Karpas-422 (cell line): ENCODE measurements around the gene CHD1. TPM values are rescaled to one million over a fixed set of nuclear protein-coding genes. Genes with fewer than 3 reads are reported as not detected.
A peak's percentile ranks its signal among the peaks of the same experiment; 100 is the strongest.

ENCODE experiments used
- DNase-seq: peaks from one replicate; pipeline ENCODE4 v3.0.0-alpha.2; 2015
- H2AFZ ChIP-seq: fragments of 200-600 bp; sonication (generic); 2 replicates; pipeline ENCODE4 v1.6.1; 2014; ENCODE audit warnings: antibody characterized with exemption, low read length, mixed read lengths
- H3K27ac ChIP-seq: fragments of 200-600 bp; sonication (generic); 2 replicates; pipeline ENCODE4 v1.5.1; 2014; ENCODE audit warnings: mild to moderate bottlenecking, low read length, moderate library complexity
- H3K27me3 ChIP-seq: fragments of 200-600 bp; sonication (generic); 2 replicates; pipeline ENCODE4 v1.6.1; 2014; ENCODE audit warnings: low read length, mixed read lengths
- H3K36me3 ChIP-seq: fragments of 200-600 bp; sonication (generic); 2 replicates; pipeline ENCODE4 v1.6.1; 2014; ENCODE audit warnings: low read length, mixed read lengths; ENCODE audit not compliant: insufficient read depth
- H3K4me1 ChIP-seq: fragments of 200-600 bp; sonication (generic); 2 replicates; pipeline ENCODE4 v1.6.1; 2014; ENCODE audit warnings: mild to moderate bottlenecking, low read length, mixed read lengths
- H3K4me2 ChIP-seq: fragments of 200-600 bp; sonication (generic); 2 replicates; pipeline ENCODE4 v1.6.1; 2014; ENCODE audit warnings: low read length, low read depth, mild to moderate bottlenecking; ENCODE audit not compliant: poor library complexity, severe bottlenecking
- H3K4me3 ChIP-seq: fragments of 200-600 bp; sonication (generic); 2 replicates; pipeline ENCODE4 v1.5.1; 2014; ENCODE audit warnings: mild to moderate bottlenecking, antibody characterized with exemption, low read length, mixed read lengths
- H3K79me2 ChIP-seq: fragments of 200-600 bp; sonication (generic); 2 replicates; pipeline ENCODE4 v1.6.1; 2014; ENCODE audit warnings: mild to moderate bottlenecking, low read length, mixed read lengths
- H3K9ac ChIP-seq: fragments of 200-600 bp; sonication (generic); 2 replicates; pipeline ENCODE4 v1.6.0; 2014; ENCODE audit warnings: low read length
- H3K9me2 ChIP-seq: fragments of 200-600 bp; sonication (generic), shearing (Covaris generic); replicated peaks from 2 replicates; pipeline ENCODE4 v1.6.0; 2014; ENCODE audit warnings: mild to moderate bottlenecking, low read length, moderate library complexity; ENCODE audit not compliant: insufficient read depth
- H3K9me3 ChIP-seq: fragments of 300-700, 200-600 bp; sonication (generic); 2 replicates; pipeline ENCODE4 v1.6.1; 2014; ENCODE audit warnings: low read length, mixed read lengths
- H4K20me1 ChIP-seq: fragments of 200-600 bp; sonication (generic); 2 replicates; pipeline ENCODE4 v1.6.1; 2014; ENCODE audit warnings: mild to moderate bottlenecking, antibody characterized with exemption, low read length, low read depth; ENCODE audit not compliant: insufficient read depth
- total RNA-seq: library from RNA; depleted of rRNA; stranded (reverse); fragments of >200 nt; shearing (Covaris generic); gene quantifications from 2 replicates; pipeline ENCODE4 v1.2.3, GENCODE V29; 2014; ENCODE audit warnings: low replicate concordance

CHD1 gene
- total RNA-seq, 1 experiment from 2014 or later, result 61.2 TPM

- H3K4me1 ChIP-seq, result no peaks in the 10 kb centered on the region
- no peak overlapping the region for H3K4me3 ChIP-seq
- H3K27me3 ChIP-seq, result no peaks in the 10 kb centered on the region
- H2AFZ ChIP-seq, result no peak overlapping the region
- DNase-seq, result no peak
- H3K9ac ChIP-seq, result no peak overlapping the region
- no peaks in the 10 kb centered on the region for H3K36me3 ChIP-seq
- no peaks in the 10 kb centered on the region for H4K20me1 ChIP-seq
- no peaks in the 10 kb centered on the region for H3K79me2 ChIP-seq
- H3K4me2 ChIP-seq, result no peak overlapping the region
- H3K9me3 ChIP-seq, result no peaks in the 10 kb centered on the region
- no peak overlapping the region for H3K27ac ChIP-seq
- H3K9me2 ChIP-seq, result no peaks in the 10 kb centered on the region
These were observed 14.0 kb upstream of the CHD1 start for GRCh38 chr5:98942847-98943246.

GRCh38 chr5:98941131-98941883 is 12.5 kb upstream of the CHD1 start:
- Histone ChIP-seq H3K4me3 (no peak overlapping the region), H3K79me2 (no peaks in the 10 kb centered on the region), H3K9me3 (no peaks in the 10 kb centered on the region), H3K27ac (no peak overlapping the region), H2AFZ (no peak overlapping the region), H4K20me1 (no peaks in the 10 kb centered on the region), H3K4me1 (no peaks in the 10 kb centered on the region; the same call in 1 of the 2 replicates), H3K36me3 (no peaks in the 10 kb centered on the region), H3K9ac (no peak overlapping the region), H3K9me2 (no peaks in the 10 kb centered on the region), H3K27me3 (no peaks in the 10 kb centered on the region), H3K4me2 (no peak overlapping the region)
- DNase-seq, result no peak

DNA sequence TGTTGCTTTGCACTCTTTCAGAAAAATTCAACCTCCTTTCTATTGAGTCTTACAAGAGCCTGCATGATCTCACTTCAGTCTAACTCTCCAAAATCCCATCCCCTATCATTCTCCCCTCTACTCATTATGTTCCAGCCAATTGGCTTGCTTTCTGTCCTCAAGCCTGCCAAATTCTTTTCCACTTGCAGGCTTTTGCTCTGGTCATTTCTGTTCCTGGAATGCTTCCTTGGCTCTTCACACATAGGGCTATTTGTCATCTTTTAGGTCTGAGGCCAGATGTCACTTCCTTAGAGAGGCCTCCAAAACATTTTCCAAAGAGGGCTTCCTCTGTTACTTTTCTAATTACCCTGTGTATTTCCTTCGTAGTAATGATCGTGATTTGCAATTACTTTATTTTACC is 11.8 kb upstream of the CHD1 start:
- Histone ChIP-seq H3K79me2 (no peaks in the 10 kb centered on the region), H3K9me2 (no peaks in the 10 kb centered on the region), H3K27me3 (no peaks in the 10 kb centered on the region), H2AFZ (no peak overlapping the region), H3K4me1 (no peaks in the 10 kb centered on the region; the same call in 1 of the 2 replicates), H4K20me1 (0 out of 2 replicates have a peak, but pooled peaks cover 5% of the 10 kb centered on the region), H3K9me3 (no peaks in the 10 kb centered on the region), H3K9ac (no peak overlapping the region), H3K36me3 (no peaks in the 10 kb centered on the region), H3K4me3 (no peak overlapping the region), H3K27ac (no peak overlapping the region), H3K4me2 (no peak overlapping the region)
- DNase-seq, result no peak

- Histone ChIP-seq H3K4me3 (no peak overlapping the region), H3K4me1 (peaks cover 2% of the 10 kb centered on the region; the same call in 1 of the 2 replicates), H3K27ac (no peak overlapping the region), H3K79me2 (no peaks in the 10 kb centered on the region), H3K9ac (no peak overlapping the region), H4K20me1 (0 out of 2 replicates have a peak, but pooled peaks cover 5% of the 10 kb centered on the region), H3K9me2 (no peaks in the 10 kb centered on the region), H3K36me3 (no peaks in the 10 kb centered on the region), H3K27me3 (no peaks in the 10 kb centered on the region), H3K4me2 (no peak overlapping the region), H3K9me3 (no peaks in the 10 kb centered on the region), H2AFZ (no peak overlapping the region)
- DNase-seq, result no peak
These were observed 9.7 kb upstream of the CHD1 start for GRCh38 chr5:98938464-98938863.

GRCh38 chr5:98936948-98937715 is 8.3 kb upstream of the CHD1 start:
- 0 out of 2 replicates have a peak, but pooled peaks cover 5% of the 10 kb centered on the region for H4K20me1 ChIP-seq
- no peak overlapping the region for H2AFZ ChIP-seq
- H3K9ac ChIP-seq, result no peak overlapping the region
- no peaks in the 10 kb centered on the region for H3K9me3 ChIP-seq
- no peaks in the 10 kb centered on the region for H3K36me3 ChIP-seq
- H3K9me2 ChIP-seq, result no peaks in the 10 kb centered on the region
- no peaks in the 10 kb centered on the region for H3K79me2 ChIP-seq
- H3K4me2 ChIP-seq, result no peak overlapping the region
- H3K4me3 ChIP-seq, result no peak overlapping the region
- DNase-seq, result no peak
- H3K4me1 ChIP-seq, result peaks cover 6% of the 10 kb centered on the region; the same call in 1 of the 2 replicates
- H3K27me3 ChIP-seq, result no peaks in the 10 kb centered on the region
- H3K27ac ChIP-seq, result no peak overlapping the region

DNA sequence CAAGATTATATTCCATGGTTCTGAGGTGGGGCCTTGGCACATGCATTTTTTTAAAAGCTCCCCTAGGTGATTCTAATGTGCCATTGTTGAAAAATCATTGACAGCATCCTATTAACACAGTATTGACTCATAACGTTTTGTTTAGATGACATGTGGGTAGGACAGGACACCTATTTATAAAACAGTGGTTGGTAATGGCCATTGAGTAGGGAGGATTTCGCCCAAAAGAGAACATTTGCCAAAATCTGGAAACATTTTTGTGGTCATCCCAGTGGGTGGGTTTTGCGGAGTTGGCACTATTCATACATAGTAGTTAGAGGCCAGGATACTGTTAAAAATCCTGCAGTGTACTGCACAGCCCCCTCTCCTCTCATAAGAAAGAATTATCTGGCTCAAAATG is 6.4 kb upstream of the CHD1 start:
- Histone ChIP-seq H3K27me3 (no peaks in the 10 kb centered on the region), H2AFZ (no peak overlapping the region), H3K9me3 (no peaks in the 10 kb centered on the region), H3K9ac (no peak overlapping the region), H4K20me1 (peaks cover 20% of the 10 kb centered on the region), H3K36me3 (0 out of 2 replicates have a peak, but pooled peaks cover 4% of the 10 kb centered on the region), H3K4me3 (no peak overlapping the region), H3K27ac (no peak overlapping the region), H3K79me2 (peaks cover 7% of the 10 kb centered on the region), H3K9me2 (no peaks in the 10 kb centered on the region), H3K4me2 (no peak overlapping the region), H3K4me1 (peaks cover 12% of the 10 kb centered on the region)
- DNase-seq, result no peak

GRCh38 chr5:98934546-98934945 is 5.7 kb upstream of the CHD1 start:
- Histone ChIP-seq H3K27ac (no peak overlapping the region), H3K9ac (no peak overlapping the region), H4K20me1 (peaks cover 25% of the 10 kb centered on the region), H3K4me2 (no peak overlapping the region), H3K4me1 (peaks cover 17% of the 10 kb centered on the region), H3K27me3 (no peaks in the 10 kb centered on the region), H3K4me3 (no peak overlapping the region), H2AFZ (no peak overlapping the region), H3K9me2 (no peaks in the 10 kb centered on the region), H3K79me2 (peaks cover 12% of the 10 kb centered on the region), H3K36me3 (0 out of 2 replicates have a peak, but pooled peaks cover 4% of the 10 kb centered on the region), H3K9me3 (no peaks in the 10 kb centered on the region)
- DNase-seq, result no peak

- no peak overlapping the region for H2AFZ ChIP-seq
- H3K9ac ChIP-seq, result no peak overlapping the region
- H3K27ac ChIP-seq, result no peak overlapping the region
- 0 out of 2 replicates have a peak, but pooled peaks cover 4% of the 10 kb centered on the region for H3K36me3 ChIP-seq
- H3K4me2 ChIP-seq, result no peak overlapping the region
- H4K20me1 ChIP-seq, result peaks cover 25% of the 10 kb centered on the region
- no peaks in the 10 kb centered on the region for H3K9me2 ChIP-seq
- H3K79me2 ChIP-seq, result peaks cover 12% of the 10 kb centered on the region
- H3K27me3 ChIP-seq, result no peaks in the 10 kb centered on the region
- no peak overlapping the region for H3K4me3 ChIP-seq
- no peaks in the 10 kb centered on the region for H3K9me3 ChIP-seq
- peak; percentile 45 for DNase-seq
- H3K4me1 ChIP-seq, result peaks cover 17% of the 10 kb centered on the region
These were observed 4.8 kb upstream of the CHD1 start for GRCh38 chr5:98933445-98934072.
